IMR-90 (cell line): ENCODE results near the gene HPCAL4. TPM values are rescaled to one million over a fixed set of nuclear protein-coding genes. Genes with fewer than 3 reads are reported as not detected.

ENCODE experiments used
- ATAC-seq: fragments of 200-7000 bp; cut with Tn5 transposase; 2 replicates; pipeline ENCODE4 v1.9.1; 2020; ENCODE audit warnings: low read depth, mild to moderate bottlenecking, moderate library complexity
- BruUV-seq: library from RNA; stranded (reverse); fragments of 400-500 nt; replicated peaks from 2 replicates; lab custom pipeline; 2021; lab: Mats Ljungman, UMichigan
- CTCF ChIA-PET: fragments of 300-600 bp; formaldehyde crosslinking; extraction: SDS; loops from one replicate; lab custom pipeline; 2021; ENCODE audit warnings: antibody characterized with exemption; lab: Yijun Ruan, JAX
- POLR2A ChIA-PET: fragments of 300-600 bp; sonication (Branson Sonifier 250); formaldehyde crosslinking; loops from one replicate; lab custom pipeline; 2022; ENCODE audit warnings: antibody characterized with exemption; ENCODE audit not compliant: unreplicated experiment; lab: Charles Lee
- DNase-seq: peaks from one replicate; pipeline ENCODE4 v3.0.0; 2013
- H2AFZ ChIP-seq: replicated peaks from 2 replicates; pipeline ENCODE3; 2013; ENCODE audit warnings: low read length, mild to moderate bottlenecking; ENCODE audit not compliant: poor library complexity
- H2AK5ac ChIP-seq: 2 replicates; pipeline ENCODE4 v1.6.1; 2013; ENCODE audit warnings: low read depth, low read length, inconsistent platforms
- H2AK9ac ChIP-seq: replicated peaks from 2 replicates; pipeline ENCODE3; 2013; ENCODE audit warnings: mild to moderate bottlenecking, low read depth, low read length, moderate library complexity; ENCODE audit not compliant: poor library complexity
- H2BK120ac ChIP-seq: 2 replicates; pipeline ENCODE4 v1.6.1; 2013; ENCODE audit warnings: low read depth, low read length, inconsistent platforms
- H2BK15ac ChIP-seq: 3 replicates; pipeline ENCODE4 v1.6.1; 2013; ENCODE audit warnings: low read depth, low read length, inconsistent platforms
- H2BK20ac ChIP-seq: 2 replicates; pipeline ENCODE4 v1.6.1; 2013; ENCODE audit warnings: low read depth, mild to moderate bottlenecking, inconsistent platforms, low read length, moderate library complexity
- H2BK5ac ChIP-seq: 2 replicates; pipeline ENCODE4 v1.6.1; 2013; ENCODE audit warnings: mild to moderate bottlenecking, low read depth, low read length, inconsistent platforms; ENCODE audit not compliant: poor library complexity, severe bottlenecking
- H3K14ac ChIP-seq: replicated peaks from 2 replicates; pipeline ENCODE4 v1.6.1; 2013; ENCODE audit warnings: low read depth, low read length, inconsistent platforms
- H3K18ac ChIP-seq: 2 replicates; pipeline ENCODE4 v1.6.1; 2013; ENCODE audit warnings: low read depth, low read length, control low read depth
- H3K23ac ChIP-seq: 2 replicates; pipeline ENCODE4 v1.6.1; 2013; ENCODE audit warnings: low read depth, low read length, inconsistent platforms
- H3K27ac ChIP-seq: 2 replicates; pipeline ENCODE4 v1.5.1; 2013; ENCODE audit warnings: mild to moderate bottlenecking, control low read depth, low read length; ENCODE audit not compliant: insufficient read depth
- H3K27me3 ChIP-seq: 2 replicates; pipeline ENCODE4 v1.6.1; 2013; ENCODE audit warnings: low read length; ENCODE audit not compliant: control insufficient read depth, insufficient read depth
- H3K36me3 ChIP-seq: 2 replicates; pipeline ENCODE4 v1.6.1; 2013; ENCODE audit warnings: low read length, mixed read lengths; ENCODE audit not compliant: control insufficient read depth, insufficient read depth
- H3K4ac ChIP-seq: 2 replicates; pipeline ENCODE4 v1.6.1; 2013; ENCODE audit warnings: low read depth, low read length, inconsistent platforms
- H3K4me1 ChIP-seq: 2 replicates; pipeline ENCODE4 v1.6.1; 2013; ENCODE audit warnings: low read length, mixed read lengths; ENCODE audit not compliant: control insufficient read depth, insufficient read depth
- H3K4me2 ChIP-seq: 2 replicates; pipeline ENCODE4 v1.6.1; 2013; ENCODE audit warnings: low read depth, mild to moderate bottlenecking, control low read depth, low read length, moderate library complexity
- H3K4me3 ChIP-seq: 2 replicates; pipeline ENCODE4 v1.5.1; 2013; ENCODE audit warnings: low read depth, mild to moderate bottlenecking, control low read depth, low read length, moderate library complexity; ENCODE audit not compliant: insufficient read depth
- H3K56ac ChIP-seq: 2 replicates; pipeline ENCODE4 v1.6.1; 2013; ENCODE audit warnings: low read length, inconsistent platforms; ENCODE audit not compliant: insufficient read depth; ENCODE audit errors: extremely low read depth
- H3K79me1 ChIP-seq, 2 experiments: 2 replicates each; pipeline ENCODE4 v1.6.1; 2013; ENCODE audit warnings: low read length in 2 of 2, inconsistent platforms in 1 of 2, low read depth in 1 of 2
- H3K9ac ChIP-seq: 2 replicates; pipeline ENCODE4 v1.6.1; 2013; ENCODE audit warnings: low read depth, low read length, control low read depth
- H3K9me1 ChIP-seq: 2 replicates; pipeline ENCODE4 v1.6.1; 2013; ENCODE audit warnings: low read length, inconsistent platforms; ENCODE audit not compliant: insufficient read depth
- H3K9me3 ChIP-seq: 2 replicates; pipeline ENCODE4 v1.6.1; 2013; ENCODE audit warnings: low read length; ENCODE audit not compliant: control insufficient read depth, insufficient read depth
- H4K20me1 ChIP-seq: 2 replicates; pipeline ENCODE4 v1.6.1; 2013; ENCODE audit warnings: low read length, inconsistent platforms; ENCODE audit not compliant: insufficient read depth
- H4K5ac ChIP-seq: 2 replicates; pipeline ENCODE4 v1.6.1; 2013; ENCODE audit warnings: mild to moderate bottlenecking, low read depth, low read length, control low read depth
- H4K8ac ChIP-seq, 2 experiments: 2 replicates each; pipeline ENCODE4 v1.6.1; 2013; ENCODE audit warnings: low read depth in 2 of 2, low read length in 2 of 2, control low read depth in 1 of 2, inconsistent platforms in 1 of 2
- H4K91ac ChIP-seq: 2 replicates; pipeline ENCODE4 v1.6.1; 2013; ENCODE audit warnings: low read depth, low read length, inconsistent platforms; ENCODE audit not compliant: insufficient read depth
- BHLHE40 ChIP-seq: fragments of 150-350 bp; IDR thresholded peaks from 2 replicates; pipeline ENCODE4 v1.6.1; 2016; ENCODE audit warnings: mild to moderate bottlenecking, low read depth, low read length
- CEBPB ChIP-seq: IDR thresholded peaks from 2 replicates; pipeline ENCODE4 v1.6.1; 2012; ENCODE audit warnings: low read depth, low read length, improper control_type of control experiment
- CHD1 ChIP-seq: IDR thresholded peaks from 2 replicates; pipeline ENCODE4 v1.6.1; 2012; ENCODE audit warnings: low read depth, low read length, improper control_type of control experiment
- MAZ ChIP-seq: IDR thresholded peaks from 2 replicates; pipeline ENCODE4 v1.6.1; 2012; ENCODE audit warnings: low read depth, mild to moderate bottlenecking, low read length, improper control_type of control experiment, moderate library complexity, borderline replicate concordance
- NFE2L2 ChIP-seq: fragments of 150-350 bp; IDR thresholded peaks from 2 replicates; pipeline ENCODE4 v1.6.1; 2016; ENCODE audit warnings: low read depth, mild to moderate bottlenecking, low read length
- RFX5 ChIP-seq: IDR thresholded peaks from 2 replicates; pipeline ENCODE4 v1.8.0; 2012; ENCODE audit warnings: low read depth, mild to moderate bottlenecking, low read length, moderate library complexity
- WGBS, 2 experiments: methylation state at CpG; one replicate each; pipeline versions ENCODE4 v1.1.5 to v1.1.7; 2013; ENCODE audit warnings: missing lambda C conversion rate in 2 of 2; ENCODE audit not compliant: insufficient read length in 1 of 2; ENCODE audit errors: extremely low coverage in 2 of 2; 5-methylcytosine and 5-hydroxymethylcytosine counted together
- dilution Hi-C: fragments of 300-500 bp; cut with HindIII; formaldehyde crosslinking; loops from one replicate; pipeline ENCODE4 v1.14.3; 2018; ENCODE audit warnings: low sequenced_read_pairs; ENCODE audit not compliant: unreplicated experiment
- in situ Hi-C: fragments of 300-500 bp; cut with MboI; formaldehyde crosslinking; loops from 3 replicates; pipeline ENCODE4 v1.14.3; 2019; ENCODE audit warnings: low sequenced_read_pairs, inconsistent platforms, mixed read lengths
- intact Hi-C: fragments of 100-400 bp; cut with micrococcal nuclease; formaldehyde crosslinking; loops from 2 replicates; pipeline ENCODE4 v1.10.0; 2022
- polyA plus RNA-seq, 3 experiments: library from polyadenylated mRNA; depleted of rRNA; stranded (reverse); fragments of >200 nt; gene quantifications; 2 replicates each; pipeline ENCODE4 v1.2.3, GENCODE V29; 2012; ENCODE audit warnings: low replicate concordance in 1 of 3
- total RNA-seq: library from RNA; depleted of rRNA; stranded (reverse); fragments of >200 nt; gene quantifications from 2 replicates; pipeline ENCODE4 v1.2.3, GENCODE V29; 2012

HPCAL4 gene
- total and polyA plus RNA-seq, 2 of the 4 experiments (the other 2 are of a cell fraction) = 0.02 TPM; not detected in 1

DNA sequence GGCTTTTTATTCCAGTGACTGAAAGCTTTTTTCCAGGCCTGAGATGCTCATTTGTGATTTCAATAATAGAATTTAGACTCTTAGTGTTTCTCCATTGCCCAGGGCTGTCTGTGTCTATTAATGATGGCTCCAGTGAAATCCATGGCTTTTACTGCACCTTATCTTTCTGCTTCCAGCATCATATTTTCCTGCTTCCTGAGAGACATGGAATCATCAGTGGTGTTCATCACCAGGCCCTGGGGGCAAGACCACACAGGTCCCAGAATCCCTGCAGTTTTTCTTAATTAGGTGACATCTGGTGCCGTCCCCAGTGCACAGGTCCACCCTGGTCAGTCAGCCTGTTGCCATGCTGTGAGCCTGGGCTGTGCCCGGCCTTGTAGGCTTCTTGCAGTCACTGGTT is 34.8 kb downstream of the HPCAL4 start:
- Histone ChIP-seq H3K79me1 (no peaks in the 10 kb centered on the region), H4K91ac (no peak overlapping the region), H3K4ac (no peak overlapping the region), H4K20me1 (no peaks in the 10 kb centered on the region), H3K4me1 (peaks cover 1% of the 10 kb centered on the region; the same call in 1 of the 2 replicates), H3K4me2 (no peak overlapping the region), H2AK9ac (no peak overlapping the region), H3K23ac (no peak overlapping the region), H4K5ac (no peak overlapping the region), H3K27me3 (peaks cover 52% of the 10 kb centered on the region), H3K36me3 (no peaks in the 10 kb centered on the region), H3K27ac (no peak overlapping the region), H3K14ac (no peak overlapping the region), H2BK5ac (no peak overlapping the region), H3K9me3 (no peaks in the 10 kb centered on the region), H3K9me1 (no peaks in the 10 kb centered on the region; the same call in 1 of the 2 replicates), H2AFZ (no peak overlapping the region), H3K9ac (no peak overlapping the region), H3K18ac (no peak overlapping the region), H4K8ac (no peak overlapping the region), H2BK15ac (no peak overlapping the region), H3K56ac (no peak overlapping the region), H2AK5ac (no peak overlapping the region), H2BK20ac (no peak overlapping the region), H2BK120ac (no peak overlapping the region), H3K4me3 (no peak overlapping the region)
- dilution Hi-C loops (no loop called here), intact Hi-C loops (loop anchor here (10.0 kb wide), 1 partner anchor 562 kb away; no protein-coding TSS in a partner anchor), in situ Hi-C loops (loop anchor here (5.0 kb wide), 1 partner anchor 49 kb away; no protein-coding TSS in a partner anchor)
- ChIA-PET CTCF (interaction anchor here (1.0 kb wide), 1 partner anchor 10 kb away, joined by 3 read pairs; no protein-coding TSS in a partner anchor), POLR2A (no interaction called here)
- ATAC-seq (no peak), DNase-seq (no peak)
- no TSS peak for BruUV-seq
- no peak for TF ChIP-seq CEBPB
- TF ChIP-seq RFX5 = no peak
- no peak for TF ChIP-seq NFE2L2
- TF ChIP-seq MAZ = no peak
- TF ChIP-seq BHLHE40 = no peak
- TF ChIP-seq CHD1 = no peak
- WGBS, 2 experiments = no CpG with 5 or more reads among the region's 2 CpGs
